SK-N-SH treated with all-trans-retinoic acid at 6 μM for 48 hours (cell line): ENCODE results near the gene NFKB1.

Experiments used
- ATAC-seq: fragments of 200-7000 bp; cut with Tn5 transposase; 3 replicates; pipeline ENCODE4 v1.9.1; 2020; ENCODE audit warnings: mild to moderate bottlenecking, moderate library complexity
- ARNTL ChIP-seq: fragments of 450-650 bp; formaldehyde crosslinking; IDR thresholded peaks from 2 replicates; pipeline ENCODE4 v1.5.0; 2020; ENCODE audit warnings: low read depth, mild to moderate bottlenecking, moderate library complexity, borderline replicate concordance
- BACH2 ChIP-seq: fragments of 250-450 bp; sonication (Bioruptor Pico); IDR thresholded peaks from 2 replicates; pipeline ENCODE4 v1.9.0; 2021; ENCODE audit warnings: mild to moderate bottlenecking, borderline replicate concordance
- CREB5 ChIP-seq: fragments of 250-450 bp; sonication (Bioruptor Pico); IDR thresholded peaks from 2 replicates; pipeline ENCODE4 v1.5.1; 2020; ENCODE audit warnings: low read depth, mild to moderate bottlenecking, moderate library complexity
- CSDC2 ChIP-seq: fragments of 250-450 bp; sonication (Bioruptor Pico); IDR thresholded peaks from 2 replicates; pipeline ENCODE4 v1.5.0; 2020; ENCODE audit warnings: mild to moderate bottlenecking, moderate library complexity
- CSRNP3 ChIP-seq: fragments of 250-450 bp; sonication (Bioruptor Pico); IDR thresholded peaks from 2 replicates; pipeline ENCODE4 v1.5.1; 2021; ENCODE audit warnings: mild to moderate bottlenecking, moderate library complexity
- ESRRG ChIP-seq: fragments of 250-450 bp; sonication (Bioruptor Pico); IDR thresholded peaks from 2 replicates; pipeline ENCODE4 v1.6.1; 2021; ENCODE audit warnings: mild to moderate bottlenecking
- GLIS3 ChIP-seq: fragments of 250-450 bp; sonication (Bioruptor Pico); IDR thresholded peaks from 2 replicates; pipeline ENCODE4 v1.5.0; 2020; ENCODE audit warnings: mild to moderate bottlenecking, moderate library complexity
- OSR1 ChIP-seq: fragments of 250-450 bp; sonication (Bioruptor Pico); IDR thresholded peaks from 2 replicates; pipeline ENCODE4 v1.8.0; 2022; ENCODE audit warnings: moderate library complexity, mild to moderate bottlenecking, inconsistent platforms
- PATZ1 ChIP-seq: fragments of 250-450 bp; sonication (Bioruptor Pico); IDR thresholded peaks from 2 replicates; pipeline ENCODE4 v1.8.0; 2020; ENCODE audit warnings: mild to moderate bottlenecking, moderate library complexity, borderline replicate concordance
- PPARA ChIP-seq: fragments of 250-450 bp; sonication (Bioruptor Pico); IDR thresholded peaks from 2 replicates; pipeline ENCODE4 v1.5.0; 2020; ENCODE audit warnings: mild to moderate bottlenecking, borderline replicate concordance
- RARB ChIP-seq: fragments of 250-450 bp; sonication (Bioruptor Pico); IDR thresholded peaks from 2 replicates; pipeline ENCODE4 v1.8.0; 2021; ENCODE audit warnings: mild to moderate bottlenecking, moderate library complexity
- SNAI2 ChIP-seq: fragments of 250-450 bp; sonication (Bioruptor Pico); IDR thresholded peaks from 2 replicates; pipeline ENCODE4 v1.5.0; 2020; ENCODE audit warnings: mild to moderate bottlenecking, moderate library complexity
- TCF4 ChIP-seq: fragments of 250-450 bp; sonication (Bioruptor Pico); IDR thresholded peaks from 2 replicates; pipeline ENCODE4 v1.8.0; 2021; ENCODE audit warnings: mild to moderate bottlenecking, moderate library complexity, borderline replicate concordance
- TOX ChIP-seq: fragments of 250-450 bp; sonication (Bioruptor Pico); IDR thresholded peaks from 2 replicates; pipeline ENCODE4 v1.8.0; 2021; ENCODE audit warnings: mild to moderate bottlenecking, moderate library complexity, borderline replicate concordance
- ZC3H10 ChIP-seq: fragments of 250-450 bp; sonication (Bioruptor Pico); IDR thresholded peaks from 2 replicates; pipeline ENCODE4 v1.5.1; 2021; ENCODE audit warnings: mild to moderate bottlenecking, moderate library complexity
- ZFP3 ChIP-seq: fragments of 250-450 bp; sonication (Bioruptor Pico); IDR thresholded peaks from 2 replicates; pipeline ENCODE4 v1.5.0; 2020; ENCODE audit warnings: mild to moderate bottlenecking, moderate library complexity
- ZFP30 ChIP-seq: fragments of 450-650 bp; formaldehyde crosslinking; IDR thresholded peaks from 2 replicates; pipeline ENCODE4 v1.5.0; 2022; ENCODE audit warnings: mild to moderate bottlenecking, moderate library complexity
- ZNF565 ChIP-seq: fragments of 450-650 bp; formaldehyde crosslinking; conservative IDR thresholded peaks from 2 replicates; pipeline ENCODE4 v1.5.0; 2020; ENCODE audit warnings: low read depth, mild to moderate bottlenecking, moderate library complexity
- ZNF70 ChIP-seq: fragments of 450-650 bp; formaldehyde crosslinking; IDR thresholded peaks from 2 replicates; pipeline ENCODE4 v1.5.0; 2020; ENCODE audit warnings: mild to moderate bottlenecking, moderate library complexity
- ZNF8 ChIP-seq: fragments of 450-650 bp; formaldehyde crosslinking; IDR thresholded peaks from 2 replicates; pipeline ENCODE4 v1.5.0; 2020; ENCODE audit warnings: mild to moderate bottlenecking, moderate library complexity
- TF ChIP-seq, protein P1 (sequence below): fragments of 250-450 bp; sonication (Bioruptor Pico); IDR thresholded peaks from 2 replicates; pipeline ENCODE4 v1.8.0; 2021; ENCODE audit warnings: low read depth, mild to moderate bottlenecking, moderate library complexity, borderline replicate concordance

NFKB1 gene

DNA sequence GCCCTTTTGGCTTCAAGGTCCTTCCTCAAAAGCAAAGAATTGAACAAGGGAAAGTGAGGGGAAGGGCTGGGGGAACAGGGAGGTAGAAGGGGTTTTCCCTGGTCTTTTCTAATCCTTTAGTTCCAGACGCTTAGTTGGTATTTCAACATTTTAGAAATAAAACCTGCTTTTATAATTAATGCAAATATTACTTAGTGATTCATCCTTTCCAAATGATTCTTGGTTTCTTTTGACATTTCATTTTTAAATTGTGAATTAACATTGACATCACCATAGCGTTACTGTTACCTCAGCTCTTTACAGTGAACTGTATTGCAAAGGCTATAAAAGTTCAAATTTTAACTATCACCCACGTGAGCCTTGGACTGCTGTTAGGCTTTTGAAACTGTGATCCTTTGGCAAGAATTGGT is 20.9 kb downstream of the NFKB1 start:
- no peak for ATAC-seq
- TF ChIP-seq SNAI2 (CRISPR knock-in tag) (no peak), PATZ1 (no peak), PPARA (no peak), OSR1 (CRISPR knock-in tag) (no peak), CREB5 (CRISPR knock-in tag) (no peak), RARB (CRISPR knock-in tag) (no peak), ARNTL (no peak), ZFP30 (CRISPR knock-in tag) (no peak), CSRNP3 (CRISPR knock-in tag) (no peak), CSDC2 (CRISPR knock-in tag) (no peak), TCF4 (CRISPR knock-in tag) (no peak), TOX (CRISPR knock-in tag) (no peak), BACH2 (CRISPR knock-in tag) (no peak), GLIS3 (CRISPR knock-in tag) (no peak), ZC3H10 (CRISPR knock-in tag) (no peak), ZFP3 (no peak), ZNF565 (CRISPR knock-in tag) (no peak), ZNF70 (CRISPR knock-in tag) (no peak)
- TF ChIP-seq, protein P1, sequence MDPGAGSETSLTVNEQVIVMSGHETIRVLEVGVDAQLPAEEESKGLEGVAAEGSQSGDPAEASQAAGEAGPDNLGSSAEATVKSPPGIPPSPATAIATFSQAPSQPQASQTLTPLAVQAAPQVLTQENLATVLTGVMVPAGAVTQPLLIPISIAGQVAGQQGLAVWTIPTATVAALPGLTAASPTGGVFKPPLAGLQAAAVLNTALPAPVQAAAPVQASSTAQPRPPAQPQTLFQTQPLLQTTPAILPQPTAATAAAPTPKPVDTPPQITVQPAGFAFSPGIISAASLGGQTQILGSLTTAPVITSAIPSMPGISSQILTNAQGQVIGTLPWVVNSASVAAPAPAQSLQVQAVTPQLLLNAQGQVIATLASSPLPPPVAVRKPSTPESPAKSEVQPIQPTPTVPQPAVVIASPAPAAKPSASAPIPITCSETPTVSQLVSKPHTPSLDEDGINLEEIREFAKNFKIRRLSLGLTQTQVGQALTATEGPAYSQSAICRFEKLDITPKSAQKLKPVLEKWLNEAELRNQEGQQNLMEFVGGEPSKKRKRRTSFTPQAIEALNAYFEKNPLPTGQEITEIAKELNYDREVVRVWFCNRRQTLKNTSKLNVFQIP (CRISPR knock-in tag) = no peak

DNA sequence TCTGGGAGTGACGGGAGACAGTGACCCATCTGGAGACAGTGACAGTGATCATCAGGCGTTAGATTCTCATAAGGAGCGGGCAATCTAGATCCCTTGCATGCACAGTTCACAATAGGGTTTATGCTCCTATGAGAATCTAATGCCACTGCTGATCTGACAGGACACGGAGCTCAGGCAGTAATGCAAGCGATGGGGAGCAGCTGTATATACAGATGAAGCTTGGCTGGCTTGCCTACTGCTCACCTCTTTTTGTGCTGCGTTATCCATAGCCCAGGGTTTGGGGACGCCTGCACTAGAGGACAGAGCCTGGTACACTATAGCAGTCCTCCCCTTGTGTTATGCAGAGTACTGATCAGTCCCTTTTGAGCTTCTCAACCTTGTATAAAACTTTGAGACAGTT is 23.5 kb downstream of the NFKB1 start:
- no peak for TF ChIP-seq ARNTL
- TF ChIP-seq TCF4 (CRISPR knock-in tag) = no peak
- no peak for TF ChIP-seq ESRRG
- TF ChIP-seq CSRNP3 (CRISPR knock-in tag) = no peak
- no peak for TF ChIP-seq ZNF565 (CRISPR knock-in tag)
- no peak for TF ChIP-seq TOX (CRISPR knock-in tag)
- no peak for TF ChIP-seq PPARA
- TF ChIP-seq GLIS3 (CRISPR knock-in tag) = no peak
- TF ChIP-seq PATZ1 = no peak
- TF ChIP-seq ZNF8 (CRISPR knock-in tag) = no peak
- TF ChIP-seq CREB5 (CRISPR knock-in tag) = no peak
- ATAC-seq = no peak
